GM12875 (cell line): ENCODE data around the gene EMC7.

Experiments used
- H3K4me3 ChIP-seq: one replicate; pipeline ENCODE4 v1.5.1; 2011; ENCODE audit warnings: low read depth, low read length, control low read depth
- CTCF ChIP-seq: IDR thresholded peaks from 2 replicates; pipeline ENCODE4 v1.5.1; 2011; ENCODE audit warnings: low read depth, mild to moderate bottlenecking, control low read depth, inconsistent platforms, low read length, moderate library complexity, borderline replicate concordance; ENCODE audit not compliant: insufficient read depth

Gene EMC7

GRCh38 chr15:34049112-34049511 lies 52.5 kb downstream of the EMC7 start:
- TF ChIP-seq CTCF = no peak
- no peak overlapping the region for H3K4me3 ChIP-seq

DNA sequence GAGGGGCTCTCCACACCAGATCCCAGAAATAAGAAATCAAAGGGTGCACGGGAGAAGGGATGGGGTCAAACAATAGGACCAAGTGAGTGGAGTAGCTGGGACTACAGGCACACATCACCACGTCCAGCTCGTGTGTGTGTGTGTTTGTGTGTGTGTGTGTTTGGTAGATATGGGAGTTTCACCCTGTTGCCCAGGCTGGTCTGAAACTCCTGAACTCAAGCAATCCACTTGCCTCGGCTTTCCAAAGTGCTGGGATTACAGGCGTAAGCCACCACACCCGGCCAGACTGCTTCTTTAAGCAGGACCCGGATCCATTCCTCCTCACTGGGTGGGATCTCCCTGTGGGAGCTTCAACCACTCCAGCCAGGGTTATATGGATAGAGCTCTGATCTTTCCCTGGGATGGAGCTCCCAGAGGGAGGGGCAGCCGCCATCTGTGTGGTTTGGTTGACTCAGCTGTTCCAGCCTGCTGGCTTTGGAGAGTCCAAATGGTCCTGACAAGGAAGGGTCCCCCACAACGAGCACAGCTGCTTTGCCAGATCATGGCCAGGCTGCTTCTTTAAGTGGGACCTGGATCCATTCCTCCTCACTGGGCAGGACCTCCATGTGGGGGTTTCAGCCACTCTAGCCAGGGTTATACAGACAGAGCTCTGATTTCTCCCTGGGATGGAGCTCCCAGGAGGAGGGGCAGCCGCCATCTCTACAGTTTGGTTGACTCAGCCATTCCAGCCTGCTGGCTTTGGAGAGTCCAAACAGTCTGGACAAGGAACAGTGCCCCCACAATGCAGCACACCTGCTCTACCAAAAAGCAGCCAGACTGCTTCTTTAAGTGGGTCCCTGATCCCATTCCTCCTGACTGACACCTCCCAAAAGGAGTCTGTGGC lies 53.5 kb downstream of the EMC7 start:
- H3K4me3 ChIP-seq = no peak overlapping the region
- no peak for TF ChIP-seq CTCF

- TF ChIP-seq CTCF = no peak
- no peak overlapping the region for H3K4me3 ChIP-seq
Observed at GRCh38 chr15:34046471-34047145, 55.1 kb downstream of the EMC7 start.

DNA sequence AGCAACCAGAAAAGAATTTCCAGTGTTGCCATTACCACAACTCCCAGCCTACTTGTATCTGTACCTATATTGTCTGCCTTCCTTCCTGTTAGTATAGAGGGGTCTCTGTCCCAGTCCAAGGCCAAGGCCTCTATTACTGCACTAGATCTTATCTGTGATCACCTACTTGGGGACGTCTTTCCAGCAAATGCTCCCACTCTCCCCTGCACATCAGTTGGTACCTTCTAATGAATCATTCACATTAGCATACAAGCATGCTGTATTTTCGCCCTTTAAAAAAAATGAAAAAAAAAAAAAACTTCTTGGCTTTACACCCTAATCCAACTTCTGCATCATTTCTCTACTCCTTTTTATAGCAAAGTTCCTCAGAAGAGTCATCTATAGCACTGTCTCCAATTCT lies 57.8 kb downstream of the EMC7 start:
- H3K4me3 ChIP-seq = no peak overlapping the region
- TF ChIP-seq CTCF = no peak

DNA sequence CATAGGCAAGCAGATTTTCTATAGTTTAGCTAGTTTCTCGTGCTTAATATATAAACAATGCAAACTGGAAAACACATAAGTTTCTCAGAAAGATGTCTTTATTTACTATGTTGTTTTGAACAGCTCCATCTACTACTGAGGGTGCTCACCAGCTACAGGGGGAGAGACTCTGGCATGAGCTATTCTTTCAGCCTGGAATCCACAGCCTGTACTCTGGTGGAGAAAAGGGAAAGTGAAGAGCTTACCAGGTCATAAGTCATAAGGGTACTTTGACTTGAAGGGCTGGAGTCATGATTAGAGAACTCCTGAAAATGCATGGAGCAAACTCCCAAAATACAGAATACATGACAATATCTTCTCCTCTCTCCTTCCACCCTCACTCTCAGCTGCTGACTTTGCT lies 58.3 kb downstream of the EMC7 start:
- no peak overlapping the region for H3K4me3 ChIP-seq
- no peak for TF ChIP-seq CTCF

DNA sequence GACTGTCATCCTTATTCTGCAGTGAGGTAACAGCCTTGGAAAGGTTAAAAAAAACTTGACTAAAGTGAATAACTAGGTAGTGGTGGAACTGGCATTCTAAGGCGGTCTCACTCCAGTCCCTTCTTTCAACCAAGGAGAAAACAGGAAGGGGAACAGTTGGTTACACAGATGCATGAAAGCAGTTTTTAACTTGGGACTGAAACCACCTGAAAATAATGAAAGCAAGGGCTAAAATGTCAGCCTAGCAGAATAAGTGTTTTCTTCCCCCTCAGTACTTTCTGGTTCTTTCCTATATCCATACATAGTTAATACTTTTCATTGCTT lies 61.9 kb downstream of the EMC7 start:
- no peak overlapping the region for H3K4me3 ChIP-seq
- TF ChIP-seq CTCF = no peak
